ENCODE data around the gene GPC5.

GPC5 gene

GRCh38 chr13:92592757-92593156, 1194.3 kb downstream of the GPC5 start:
- TF ChIP-seq CTCF (conservative IDR thresholded peaks at IDR 0.05; ENCODE audit: control insufficient read depth, insufficient read depth, low read depth, low read length): no peak
- no peak overlapping the region for H3K4me3 ChIP-seq (ENCODE audit: control insufficient read depth, low read depth, low read length)
- DNase-seq (ENCODE audit: low read depth): no peak

- no peak for TF ChIP-seq CTCF (conservative IDR thresholded peaks at IDR 0.05; ENCODE audit: control insufficient read depth, insufficient read depth, low read depth, low read length)
- H3K4me3 ChIP-seq (ENCODE audit: control insufficient read depth, low read depth, low read length): no peak overlapping the region
- peak; percentile 12 for DNase-seq (ENCODE audit: low read depth)
Measured at GRCh38 chr13:92602560-92602959, 1204.1 kb downstream of the GPC5 start.

- TF ChIP-seq CTCF (conservative IDR thresholded peaks at IDR 0.05; ENCODE audit: control insufficient read depth, insufficient read depth, low read depth, low read length): no peak
- no peak overlapping the region for H3K4me3 ChIP-seq (ENCODE audit: control insufficient read depth, low read depth, low read length)
- DNase-seq (ENCODE audit: low read depth): no peak
Measured at GRCh38 chr13:92609376-92609775, 1211.0 kb downstream of the GPC5 start.

GRCh38 chr13:92612892-92613291, 1214.5 kb downstream of the GPC5 start:
- DNase-seq (ENCODE audit: low read depth): no peak
- TF ChIP-seq CTCF (conservative IDR thresholded peaks at IDR 0.05; ENCODE audit: control insufficient read depth, insufficient read depth, low read depth, low read length): no peak
- H3K4me3 ChIP-seq (ENCODE audit: control insufficient read depth, low read depth, low read length): no peak overlapping the region

- no peak for DNase-seq (ENCODE audit: low read depth)
- no peak overlapping the region for H3K4me3 ChIP-seq (ENCODE audit: control insufficient read depth, low read depth, low read length)
- TF ChIP-seq CTCF (conservative IDR thresholded peaks at IDR 0.05; ENCODE audit: control insufficient read depth, insufficient read depth, low read depth, low read length): no peak
Measured at GRCh38 chr13:92613921-92614320, 1215.5 kb downstream of the GPC5 start.

- DNase-seq (ENCODE audit: low read depth): no peak
- TF ChIP-seq CTCF (conservative IDR thresholded peaks at IDR 0.05; ENCODE audit: control insufficient read depth, insufficient read depth, low read depth, low read length): no peak
- H3K4me3 ChIP-seq (ENCODE audit: control insufficient read depth, low read depth, low read length): no peak overlapping the region
Measured at GRCh38 chr13:92621985-92622384, 1223.6 kb downstream of the GPC5 start.

- no peak for TF ChIP-seq CTCF (conservative IDR thresholded peaks at IDR 0.05; ENCODE audit: control insufficient read depth, insufficient read depth, low read depth, low read length)
- H3K4me3 ChIP-seq (ENCODE audit: control insufficient read depth, low read depth, low read length): no peak overlapping the region
- DNase-seq (ENCODE audit: low read depth): no peak
Measured at GRCh38 chr13:92622905-92623304, 1224.5 kb downstream of the GPC5 start.
